ENCODE data around the gene SLC25A19. TPM values are rescaled to one million over a fixed set of nuclear protein-coding genes. Genes with fewer than 3 reads are reported as not detected.
A peak's percentile ranks its signal among the peaks of the same experiment; 100 is the strongest.

Gene SLC25A19
- polyA plus RNA-seq, 6 donors from 2014 or later: 26.1 to 41.8 (median 31.3) TPM

- ATAC-seq (ENCODE audit: low read depth in 2 of 2) (no peak), DNase-seq (no peak)
- Mint-ChIP-seq H3K36me3 (peaks cover 4 to 7% of the 10 kb centered on the region in 2 donors), H3K4me3 (no peak overlapping the region), H3K4me1 (peaks cover 17 to 25% (median 20%) of the 10 kb centered on the region in 3 donors), H3K9me3 (no peaks in the 10 kb centered on the region), H3K27me3 (no peaks in the 10 kb centered on the region), H3K27ac (peak overlapping the region in 4 of 6 donors; percentile 26 to 80 (median 69))
Observed at GRCh38 chr17:75240394-75241142, 48.7 kb downstream of the SLC25A19 start.

- Mint-ChIP-seq H3K27me3 (no peaks in the 10 kb centered on the region), H3K9me3 (no peaks in the 10 kb centered on the region), H3K36me3 (peaks cover 4 to 11% of the 10 kb centered on the region in 2 donors), H3K4me3 (no peak overlapping the region), H3K4me1 (peaks cover 17 to 24% (median 18%) of the 10 kb centered on the region in 3 donors), H3K27ac (peak overlapping the region in 4 of 6 donors; percentile 26 to 84 (median 56))
- DNase-seq (no peak), ATAC-seq (ENCODE audit: low read depth in 2 of 2) (no peak)
Observed at GRCh38 chr17:75239778-75240393, 49.3 kb downstream of the SLC25A19 start.

- H3K4me1 Mint-ChIP-seq: peaks cover 12 to 19% (median 12%) of the 10 kb centered on the region in 3 donors
- DNase-seq (no peak), ATAC-seq (ENCODE audit: low read depth in 2 of 2) (no peak)
- no peak overlapping the region for H3K4me3 Mint-ChIP-seq
- H3K27me3 Mint-ChIP-seq: no peaks in the 10 kb centered on the region
- peak overlapping the region in 2 of 6 donors; percentile 77 to 94 for H3K27ac Mint-ChIP-seq
- H3K36me3 Mint-ChIP-seq: peaks cover 4 to 18% of the 10 kb centered on the region in 2 donors
- H3K9me3 Mint-ChIP-seq: no peaks in the 10 kb centered on the region
Observed at GRCh38 chr17:75239214-75239613, 50.0 kb downstream of the SLC25A19 start.

DNA sequence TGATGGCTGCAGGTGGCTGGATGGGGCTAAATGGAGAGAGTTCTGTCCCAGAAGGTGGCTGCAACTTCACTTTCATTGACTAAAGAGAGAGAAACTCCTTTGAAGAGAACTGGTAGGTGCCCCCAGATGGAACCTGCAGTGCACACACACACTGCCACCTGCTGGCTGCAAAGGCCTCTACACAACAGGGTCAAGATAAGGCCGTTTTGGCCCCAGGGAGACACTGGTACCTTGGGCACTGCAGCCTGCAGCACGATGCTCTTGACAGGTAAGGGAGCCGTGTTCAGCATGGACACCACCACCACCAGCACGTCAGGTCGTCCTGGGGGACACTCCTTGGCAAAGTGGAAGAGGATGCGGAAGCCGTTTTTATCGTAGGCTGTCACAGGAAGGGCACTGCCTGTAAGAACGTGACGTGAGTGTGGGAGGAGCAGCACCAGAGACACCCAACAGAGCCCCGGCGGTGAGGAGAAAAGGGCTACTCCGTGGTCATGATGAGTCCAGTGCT, 50.5 kb downstream of the SLC25A19 start:
- Mint-ChIP-seq H3K4me3 (peak overlapping the region in 2 of 8 donors; percentile 83 to 87), H3K27ac (peak overlapping the region in 4 of 6 donors; percentile 61 to 94 (median 83)), H3K27me3 (no peaks in the 10 kb centered on the region), H3K4me1 (peaks cover 9 to 19% (median 12%) of the 10 kb centered on the region in 3 donors), H3K9me3 (no peaks in the 10 kb centered on the region), H3K36me3 (peaks cover 4 to 19% of the 10 kb centered on the region in 2 donors)
- DNase-seq: peak; percentile 49
- peak; percentile 60 to 78 for ATAC-seq (ENCODE audit: low read depth in 2 of 2)

DNA sequence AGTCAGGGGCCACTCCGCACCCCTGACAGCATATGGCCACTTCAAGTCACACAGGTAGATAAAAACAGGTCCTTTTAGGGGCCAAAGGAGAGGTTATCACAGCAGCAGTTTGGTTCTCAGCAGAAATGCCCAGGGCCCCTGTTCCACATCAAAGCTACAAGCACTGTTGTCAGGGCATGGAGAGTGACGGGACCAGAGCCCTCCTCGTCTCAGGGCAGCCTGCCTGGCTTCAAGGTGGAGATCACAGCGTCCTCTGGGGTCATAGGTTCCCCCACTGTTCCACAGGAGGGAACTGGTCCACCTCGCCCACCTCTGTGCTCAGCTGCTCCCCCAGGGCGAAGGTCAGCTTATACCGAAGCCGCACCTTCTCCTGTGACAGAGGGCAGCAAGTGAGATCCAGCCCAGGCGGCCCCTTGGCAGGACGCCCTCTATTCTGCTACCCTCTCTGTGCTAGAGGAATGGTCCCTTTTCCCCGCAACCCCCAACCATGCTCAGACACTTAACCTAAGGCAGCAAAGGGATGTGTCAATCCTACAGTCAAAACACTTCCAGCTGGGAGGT, 51.1 kb downstream of the SLC25A19 start:
- peak overlapping the region in 2 of 6 donors; percentile 57 to 77 for H3K27ac Mint-ChIP-seq
- peaks cover 9 to 19% (median 12%) of the 10 kb centered on the region in 3 donors for H3K4me1 Mint-ChIP-seq
- H3K9me3 Mint-ChIP-seq: no peaks in the 10 kb centered on the region
- DNase-seq (no peak), ATAC-seq (ENCODE audit: low read depth in 2 of 2) (no peak)
- H3K36me3 Mint-ChIP-seq: peaks cover 4 to 19% of the 10 kb centered on the region in 2 donors
- H3K4me3 Mint-ChIP-seq: no peak overlapping the region
- H3K27me3 Mint-ChIP-seq: no peaks in the 10 kb centered on the region

- Mint-ChIP-seq H3K4me3 (no peak overlapping the region), H3K27me3 (no peaks in the 10 kb centered on the region), H3K9me3 (no peaks in the 10 kb centered on the region), H3K4me1 (peaks cover 7 to 16% (median 9%) of the 10 kb centered on the region in 3 donors), H3K36me3 (peaks cover 6 to 26% of the 10 kb centered on the region in 2 donors), H3K27ac (peak overlapping the region in 2 of 6 donors; percentile 31 to 57)
- ATAC-seq (ENCODE audit: low read depth in 2 of 2) (no peak), DNase-seq (no peak)
Observed at GRCh38 chr17:75237100-75238014, 51.9 kb downstream of the SLC25A19 start.

DNA sequence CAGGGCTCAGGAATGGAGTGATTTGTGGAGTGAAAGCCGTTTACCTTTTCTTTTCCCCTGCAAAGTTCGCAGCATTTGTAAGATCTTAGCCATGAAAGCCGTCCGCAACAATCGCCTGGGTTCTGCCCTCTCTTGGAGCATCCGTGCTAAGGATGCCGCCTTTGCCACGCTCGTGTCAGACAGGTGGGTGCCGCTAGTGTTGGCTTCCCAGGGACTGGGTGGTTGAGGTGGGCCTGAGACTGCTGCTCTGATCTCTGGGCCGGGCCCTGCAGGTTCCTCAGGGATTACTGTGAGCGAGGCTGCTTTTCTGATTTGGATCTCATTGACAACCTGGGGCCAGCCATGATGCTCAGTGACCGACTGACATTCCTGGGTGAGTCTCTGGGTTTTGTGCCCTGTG, 56.4 kb downstream of the SLC25A19 start:
- no peaks in the 10 kb centered on the region for H3K27me3 Mint-ChIP-seq
- H3K4me3 Mint-ChIP-seq: no peak overlapping the region
- H3K36me3 Mint-ChIP-seq: peaks cover 5 to 26% of the 10 kb centered on the region in 2 donors
- no peak for DNase-seq
- no peaks in the 10 kb centered on the region for H3K9me3 Mint-ChIP-seq
- H3K4me1 Mint-ChIP-seq: no peaks in the 10 kb centered on the region
- ATAC-seq (ENCODE audit: low read depth in 2 of 2): no peak
- H3K27ac Mint-ChIP-seq: peak overlapping the region in 2 of 6 donors; percentile 10 to 13

- no peak for DNase-seq
- H3K36me3 Mint-ChIP-seq: peaks cover 5 to 26% of the 10 kb centered on the region in 2 donors
- no peaks in the 10 kb centered on the region for H3K27me3 Mint-ChIP-seq
- peak overlapping the region in 1 of 6 donors; percentile 71 for H3K27ac Mint-ChIP-seq
- no peaks in the 10 kb centered on the region for H3K9me3 Mint-ChIP-seq
- no peak for ATAC-seq (ENCODE audit: low read depth in 2 of 2)
- no peak overlapping the region for H3K4me3 Mint-ChIP-seq
- H3K4me1 Mint-ChIP-seq: no peaks in the 10 kb centered on the region
Observed at GRCh38 chr17:75231741-75232464, 57.3 kb downstream of the SLC25A19 start.

GRCh38 chr17:75231071-75231470, 58.2 kb downstream of the SLC25A19 start:
- Mint-ChIP-seq H3K4me1 (no peaks in the 10 kb centered on the region), H3K27me3 (no peaks in the 10 kb centered on the region), H3K27ac (peak overlapping the region in 1 of 6 donors; percentile 27), H3K4me3 (no peak overlapping the region), H3K9me3 (no peaks in the 10 kb centered on the region), H3K36me3 (peaks cover 5 to 26% of the 10 kb centered on the region in 2 donors)
- DNase-seq (no peak), ATAC-seq (ENCODE audit: low read depth in 2 of 2) (no peak)

DNA sequence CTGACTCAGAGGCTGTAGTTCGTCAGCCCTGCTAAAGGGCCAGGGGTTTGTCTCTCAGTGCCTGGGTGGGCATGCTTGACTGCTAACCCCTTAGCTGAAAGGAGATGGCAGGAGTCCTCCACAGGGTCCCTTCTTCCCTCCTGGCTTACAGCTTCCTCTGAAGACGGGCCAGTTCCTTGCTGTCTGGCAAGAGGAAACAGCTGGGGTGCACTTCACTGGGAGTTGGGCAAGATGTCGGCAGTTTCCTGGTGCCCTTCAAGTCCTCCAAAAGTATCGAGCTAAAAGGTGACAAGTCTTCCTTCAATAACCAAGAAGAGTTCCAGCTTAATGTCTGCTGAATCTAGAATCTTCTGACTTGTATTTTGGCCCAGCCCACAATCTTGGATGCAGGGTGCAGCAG, 60.4 kb downstream of the SLC25A19 start:
- peaks cover 5 to 14% of the 10 kb centered on the region in 2 donors for H3K36me3 Mint-ChIP-seq
- no peak for ATAC-seq (ENCODE audit: low read depth in 2 of 2)
- no peaks in the 10 kb centered on the region for H3K4me1 Mint-ChIP-seq
- H3K27me3 Mint-ChIP-seq: no peaks in the 10 kb centered on the region
- DNase-seq: no peak
- no peak overlapping the region for H3K4me3 Mint-ChIP-seq
- no peak overlapping the region for H3K27ac Mint-ChIP-seq
- H3K9me3 Mint-ChIP-seq: no peaks in the 10 kb centered on the region

- Mint-ChIP-seq H3K36me3 (peaks cover 5 to 14% of the 10 kb centered on the region in 2 donors), H3K27ac (no peak overlapping the region), H3K9me3 (no peaks in the 10 kb centered on the region), H3K4me3 (no peak overlapping the region), H3K27me3 (no peaks in the 10 kb centered on the region), H3K4me1 (no peaks in the 10 kb centered on the region)
- no peak for ATAC-seq (ENCODE audit: low read depth in 2 of 2)
- no peak for DNase-seq
Observed at GRCh38 chr17:75228305-75228704, 60.9 kb downstream of the SLC25A19 start.

DNA sequence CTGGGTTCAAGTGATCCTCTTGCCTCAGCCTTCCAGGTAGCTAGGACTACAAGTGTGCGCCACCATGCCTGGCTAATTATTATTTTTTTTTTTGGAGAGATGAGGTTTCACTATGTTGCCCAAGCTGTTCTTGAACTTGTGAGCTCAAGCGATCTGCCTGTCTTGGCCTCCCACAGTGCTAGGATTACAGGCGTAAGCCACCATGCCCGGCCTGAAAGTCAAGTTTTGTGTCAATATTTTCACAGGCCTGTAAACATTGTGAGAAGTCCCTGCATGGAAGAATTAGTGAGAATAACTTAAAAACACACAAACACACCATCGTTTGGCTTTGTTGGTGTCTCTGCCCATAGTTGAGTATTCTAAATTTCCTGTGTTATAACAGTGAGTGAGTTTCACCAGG, 61.5 kb downstream of the SLC25A19 start:
- no peak for DNase-seq
- Mint-ChIP-seq H3K27me3 (no peaks in the 10 kb centered on the region), H3K27ac (no peak overlapping the region), H3K36me3 (peaks cover 5 to 10% of the 10 kb centered on the region in 2 donors), H3K4me3 (no peak overlapping the region), H3K9me3 (no peaks in the 10 kb centered on the region), H3K4me1 (no peaks in the 10 kb centered on the region)
- no peak for ATAC-seq (ENCODE audit: low read depth in 2 of 2)
